T-cell (primary cell): ENCODE results near the gene LRRC28. TPM values are rescaled to one million over a fixed set of nuclear protein-coding genes. Genes with fewer than 3 reads are reported as not detected.
"Not testable (repeated sequence)": the region's sequence is repeated elsewhere in the genome, so short reads cannot be mapped to it uniquely, and the experiment has no call there.

Source experiments
- ATAC-seq, 4 experiments: fragments of 200-7000 bp in 3 of 4; fragments of 150-1000 bp in 1 of 4; cut with Tn5 transposase; replicated peaks in 1 of 4; 1 replicate in 3 of 4; 2 replicates in 1 of 4; pipeline ENCODE4 v1.10.0; 2021; ENCODE audit warnings: moderate library complexity in 3 of 4, mild to moderate bottlenecking in 2 of 4, moderate number of reproducible peaks in 1 of 4
- CTCF ChIA-PET, 2 donors: fragments of 300-600 bp; sonication (Branson Sonifier 250); formaldehyde crosslinking; loops; one replicate each; lab custom pipeline; 2022; ENCODE audit warnings: antibody characterized with exemption in 2 of 2; lab: Charles Lee
- POLR2A ChIA-PET, 2 donors: fragments of 300-600 bp; sonication (Branson Sonifier 250); formaldehyde crosslinking; loops; one replicate each; lab custom pipeline; 2022; ENCODE audit warnings: antibody characterized with exemption in 2 of 2; lab: Charles Lee
- DNase-seq, 35 experiments: peaks; one replicate each; pipeline versions ENCODE4 v3.0.0 to v3.0.0-alpha.2; 2013 to 2023
- H3K27ac ChIP-seq: one replicate; pipeline ENCODE4 v1.5.1; 2013; ENCODE audit warnings: low read length
- H3K27me3 ChIP-seq, 2 experiments: replicated peaks in 1 of 2; 1 replicate in 1 of 2; 2 replicates in 1 of 2; pipeline versions ENCODE4 v1.6.1 to v1.7.0; 2013; ENCODE audit warnings: low read length in 1 of 2, mixed read lengths in 1 of 2; ENCODE audit not compliant: control insufficient read depth in 2 of 2, insufficient read depth in 2 of 2; ENCODE audit errors: extremely low read depth in 1 of 2
- H3K36me3 ChIP-seq, 2 donors: 1 replicate in 1 of 2; 2 replicates in 1 of 2; pipeline versions ENCODE4 v1.6.1 to v1.7.0; 2013; ENCODE audit warnings: low read length in 1 of 2; ENCODE audit not compliant: control insufficient read depth in 2 of 2, insufficient read depth in 1 of 2; ENCODE audit errors: extremely low read depth in 1 of 2
- H3K4me1 ChIP-seq, 2 experiments: 1 replicate in 1 of 2; 2 replicates in 1 of 2; pipeline versions ENCODE4 v1.6.1 to v1.7.0; 2013; ENCODE audit warnings: low read length in 2 of 2, mixed read lengths in 1 of 2; ENCODE audit not compliant: insufficient read depth in 2 of 2, control insufficient read depth in 1 of 2; ENCODE audit errors: extremely low read depth in 1 of 2
- H3K4me3 ChIP-seq, 2 donors: 1 replicate in 1 of 2; 2 replicates in 1 of 2; pipeline versions ENCODE4 v1.5.1 to v1.7.0; 2013; ENCODE audit warnings: mild to moderate bottlenecking in 2 of 2, low read length in 1 of 2, moderate library complexity in 1 of 2; ENCODE audit not compliant: control insufficient read depth in 1 of 2; ENCODE audit errors: extremely low read depth in 1 of 2
- H3K9me3 ChIP-seq: 2 replicates; pipeline ENCODE4 v1.7.0; 2013
- H3K27ac Mint-ChIP-seq, 2 donors: one replicate each; pipeline ENCODE4 v1.8.0; 2020 to 2021; ENCODE audit warnings: mild to moderate bottlenecking in 2 of 2, mixed read lengths in 2 of 2
- H3K27me3 Mint-ChIP-seq, 2 donors: one replicate each; pipeline ENCODE4 v1.8.0; 2021 to 2022; ENCODE audit warnings: mixed read lengths in 2 of 2
- H3K36me3 Mint-ChIP-seq: one replicate; pipeline ENCODE4 v1.8.0; 2021; ENCODE audit warnings: mixed read lengths
- H3K4me1 Mint-ChIP-seq, 3 donors: one replicate each; pipeline ENCODE4 v1.8.0; 2020 to 2022; ENCODE audit warnings: mixed read lengths in 3 of 3, mild to moderate bottlenecking in 1 of 3
- H3K4me3 Mint-ChIP-seq, 3 donors: one replicate each; pipeline ENCODE4 v1.8.0; 2020 to 2022; ENCODE audit warnings: mild to moderate bottlenecking in 3 of 3, mixed read lengths in 3 of 3, moderate library complexity in 3 of 3
- H3K9me3 Mint-ChIP-seq, 3 donors: one replicate each; pipeline ENCODE4 v1.8.0; 2020 to 2022; ENCODE audit warnings: mixed read lengths in 3 of 3
- WGBS: methylation state at CpG from one replicate; pipeline ENCODE4 v1.1.5; 2013; ENCODE audit warnings: missing lambda C conversion rate; ENCODE audit not compliant: insufficient coverage; 5-methylcytosine and 5-hydroxymethylcytosine counted together
- total RNA-seq, 35 experiments: library from RNA in 6 of 35; stranded (reverse) in 6 of 35; fragments of 120-200 nt in 1 of 35; gene quantifications; one replicate each; pipeline versions ENCODE4 v1.2.1 to v1.2.4 and lab custom pipeline; 2013 to 2026

LRRC28 gene
- total RNA-seq, 5 donors from 2014 or later (not counting 1 experiment from before 2014, with no cell fraction given): 14.2 to 20.0 (median 16.5) TPM

GRCh38 chr15:99396375-99396774, 145.1 kb downstream of the LRRC28 start:
- Histone ChIP-seq H3K4me3 (no peak overlapping the region), H3K36me3 (no peaks in the 10 kb centered on the region), H3K9me3 (peaks cover 3% of the 10 kb centered on the region), H3K4me1 (no peaks in the 10 kb centered on the region), H3K27ac (no peak overlapping the region), H3K27me3 (no peaks in the 10 kb centered on the region)
- DNase-seq (no peak), ATAC-seq (no peak)
- H3K27ac Mint-ChIP-seq: no peak overlapping the region
- no peak overlapping the region for H3K4me3 Mint-ChIP-seq
- peaks cover 0 to 14% (median 11%) of the 10 kb centered on the region in 3 donors for H3K4me1 Mint-ChIP-seq
- WGBS: 76% methylated on average over 2 of the region's 5 CpGs
- H3K36me3 Mint-ChIP-seq: no peaks in the 10 kb centered on the region
- H3K9me3 Mint-ChIP-seq: peaks cover 6 to 33% (median 16%) of the 10 kb centered on the region in 3 donors
- POLR2A ChIA-PET: no interaction called here
- CTCF ChIA-PET: no interaction called here
- H3K27me3 Mint-ChIP-seq: peaks cover 0 to 4% of the 10 kb centered on the region in 2 donors

- Histone ChIP-seq H3K4me3 (no peak overlapping the region), H3K36me3 (no peaks in the 10 kb centered on the region), H3K27ac (no peak overlapping the region), H3K4me1 (no peaks in the 10 kb centered on the region), H3K9me3 (no peaks in the 10 kb centered on the region), H3K27me3 (no peaks in the 10 kb centered on the region)
- H3K27me3 Mint-ChIP-seq: peaks cover 0 to 4% of the 10 kb centered on the region in 2 donors
- H3K27ac Mint-ChIP-seq: no peak overlapping the region
- ChIA-PET POLR2A (no interaction called here), CTCF (interaction anchor here in 1 of 2 donors (0.9 kb wide), 1 partner anchor 14 kb away, joined by 4 read pairs; no protein-coding TSS in a partner anchor)
- H3K4me3 Mint-ChIP-seq: no peak overlapping the region
- H3K36me3 Mint-ChIP-seq: no peaks in the 10 kb centered on the region
- WGBS: 82% methylated on average over 5 of the region's 5 CpGs
- DNase-seq: no peak
- no peak for ATAC-seq
- peaks cover 0 to 3% (median 0%) of the 10 kb centered on the region in 3 donors for H3K4me1 Mint-ChIP-seq
- H3K9me3 Mint-ChIP-seq: peaks cover 0 to 11% (median 0%) of the 10 kb centered on the region in 3 donors
Measured at GRCh38 chr15:99399061-99399460, 147.8 kb downstream of the LRRC28 start.

GRCh38 chr15:99399618-99400017, 148.3 kb downstream of the LRRC28 start:
- ChIA-PET CTCF (no interaction called here), POLR2A (no interaction called here)
- no peaks in the 10 kb centered on the region for H3K36me3 Mint-ChIP-seq
- H3K27me3 ChIP-seq: no peaks in the 10 kb centered on the region
- peaks cover 0 to 6% (median 0%) of the 10 kb centered on the region in 3 donors for H3K9me3 Mint-ChIP-seq
- H3K9me3 ChIP-seq: no peaks in the 10 kb centered on the region
- H3K27ac Mint-ChIP-seq: no peak overlapping the region
- peaks cover 0 to 4% of the 10 kb centered on the region in 2 donors for H3K27me3 Mint-ChIP-seq
- no CpG with 5 or more reads among the region's 4 CpGs for WGBS
- H3K4me3 Mint-ChIP-seq: no peak overlapping the region
- no peak for ATAC-seq
- peaks cover 0 to 3% (median 0%) of the 10 kb centered on the region in 3 donors for H3K4me1 Mint-ChIP-seq
- no peak for DNase-seq
- no peak overlapping the region for H3K27ac ChIP-seq
- no peaks in the 10 kb centered on the region for H3K36me3 ChIP-seq
- H3K4me1 ChIP-seq: no peaks in the 10 kb centered on the region
- no peak overlapping the region for H3K4me3 ChIP-seq

- not testable (repeated sequence) for H3K4me1 Mint-ChIP-seq, ATAC-seq, H3K27ac ChIP-seq
Measured at GRCh38 chr15:99401216-99401615, 149.9 kb downstream of the LRRC28 start.

GRCh38 chr15:99402014-99402729, 150.9 kb downstream of the LRRC28 start:
- DNase-seq: no peak
- POLR2A ChIA-PET: no interaction called here
- no peak for ATAC-seq
- Histone ChIP-seq H3K36me3 (no peaks in the 10 kb centered on the region), H3K27ac (no peak overlapping the region), H3K4me1 (no peaks in the 10 kb centered on the region), H3K9me3 (no peaks in the 10 kb centered on the region), H3K4me3 (no peak overlapping the region), H3K27me3 (no peaks in the 10 kb centered on the region)
- peaks cover 0 to 5% (median 3%) of the 10 kb centered on the region in 3 donors for H3K4me1 Mint-ChIP-seq
- H3K4me3 Mint-ChIP-seq: no peak overlapping the region
- CTCF ChIA-PET: interaction anchor here in 1 of 2 donors (0.6 kb wide), 1 partner anchor 17 kb away, joined by 3 read pairs; no protein-coding TSS in a partner anchor
- H3K9me3 Mint-ChIP-seq: no peaks in the 10 kb centered on the region
- no peaks in the 10 kb centered on the region for H3K36me3 Mint-ChIP-seq
- H3K27ac Mint-ChIP-seq: no peak overlapping the region
- H3K27me3 Mint-ChIP-seq: no peaks in the 10 kb centered on the region
- 91% methylated on average over 11 of the region's 13 CpGs for WGBS

More at GRCh38 chr15:99401216-99401615, 149.9 kb downstream of the LRRC28 start:
- CTCF ChIA-PET: interaction anchor here in 1 of 2 donors (0.6 kb wide), 1 partner anchor 16 kb away, joined by 3 read pairs; no protein-coding TSS in a partner anchor
- H3K4me3 ChIP-seq, H3K36me3 Mint-ChIP-seq, H3K27ac Mint-ChIP-seq, DNase-seq, H3K9me3 Mint-ChIP-seq, H3K9me3 ChIP-seq, H3K36me3 ChIP-seq, H3K4me3 Mint-ChIP-seq, H3K4me1 ChIP-seq, H3K27me3 Mint-ChIP-seq, H3K27me3 ChIP-seq, POLR2A ChIA-PET: not testable (repeated sequence)
- no CpG with 5 or more reads among the region's 4 CpGs for WGBS

- Mint-ChIP-seq H3K36me3 (no peaks in the 10 kb centered on the region), H3K4me1 (peaks cover 12 to 16% (median 13%) of the 10 kb centered on the region in 3 donors), H3K4me3 (no peak overlapping the region), H3K27me3 (no peaks in the 10 kb centered on the region), H3K27ac (no peak overlapping the region), H3K9me3 (no peaks in the 10 kb centered on the region)
- no peak overlapping the region for H3K4me3 ChIP-seq
- ATAC-seq (no peak), DNase-seq (no peak)
- H3K27ac ChIP-seq: no peak overlapping the region
- no peaks in the 10 kb centered on the region for H3K36me3 ChIP-seq
- H3K9me3 ChIP-seq: no peaks in the 10 kb centered on the region
- no peaks in the 10 kb centered on the region for H3K27me3 ChIP-seq
- H3K4me1 ChIP-seq: peaks cover 6 to 13% of the 10 kb centered on the region in 2 experiments
- 86% methylated on average over 5 of the region's 11 CpGs for WGBS
- ChIA-PET POLR2A (no interaction called here), CTCF (no interaction called here)
Measured at GRCh38 chr15:99403597-99403996, 152.3 kb downstream of the LRRC28 start.
